Putamen (tissue), 1 donor: ENCODE measurements around the gene STING1.
"Not testable (repeated sequence)": the region's sequence is repeated elsewhere in the genome, so short reads cannot be mapped to it uniquely, and the experiment has no call there.

ENCODE experiments used
- DNase-seq: peaks from one replicate; pipeline ENCODE4 v3.0.0-alpha.2; 2016; ENCODE audit warnings: low spot score

The STING1 gene

GRCh38 chr5:139468421-139468931, 14.1 kb downstream of the STING1 start:
- DNase-seq, result peak; percentile 43

DNA sequence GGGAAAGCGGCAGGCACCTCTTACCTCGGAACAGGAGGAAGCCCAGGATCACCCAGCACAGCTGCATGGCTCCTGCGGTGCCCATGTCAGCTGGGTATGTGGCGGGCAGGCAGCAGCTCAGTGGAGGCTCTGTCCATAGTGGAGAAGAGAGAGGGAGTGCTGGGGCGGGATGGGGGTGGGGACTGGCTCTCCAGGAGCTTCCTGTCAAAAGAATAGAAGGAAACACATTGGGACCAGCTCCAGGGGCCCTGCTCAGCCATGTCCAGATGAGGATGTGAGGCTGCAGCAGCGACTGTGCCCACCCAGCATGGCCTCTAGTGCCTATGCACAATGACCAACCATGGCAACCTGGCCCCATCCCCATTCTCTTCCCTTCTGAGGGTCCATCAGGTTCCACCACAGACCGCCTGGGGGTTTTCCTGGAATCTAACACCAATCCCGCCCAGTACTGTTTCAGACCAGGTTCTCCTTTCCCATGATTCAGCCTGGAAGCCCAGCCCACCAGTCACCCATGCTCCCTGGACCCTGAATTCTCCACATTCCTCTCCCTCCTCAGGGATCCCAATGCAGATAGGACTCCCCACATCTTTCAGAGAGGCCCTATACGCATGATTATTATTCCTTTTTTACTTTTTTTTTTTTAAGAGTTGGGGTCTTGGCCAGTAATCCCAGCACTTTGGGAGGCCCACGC, 19.8 kb downstream of the STING1 start, which contains the start of gene ECSCR:
TSS of gene ECSCR (minus strand) at position 158 of the 691 bp plus-strand sequence. CDS start at position 85, 73 bp downstream.
- DNase-seq, result no peak

GRCh38 chr5:139461698-139462097, 20.9 kb downstream of the STING1 start:
- DNase-seq, result no peak

GRCh38 chr5:139461176-139461575, 21.4 kb downstream of the STING1 start:
- DNase-seq, result no peak

GRCh38 chr5:139460455-139460854, 22.1 kb downstream of the STING1 start:
- DNase-seq, result no peak

DNA sequence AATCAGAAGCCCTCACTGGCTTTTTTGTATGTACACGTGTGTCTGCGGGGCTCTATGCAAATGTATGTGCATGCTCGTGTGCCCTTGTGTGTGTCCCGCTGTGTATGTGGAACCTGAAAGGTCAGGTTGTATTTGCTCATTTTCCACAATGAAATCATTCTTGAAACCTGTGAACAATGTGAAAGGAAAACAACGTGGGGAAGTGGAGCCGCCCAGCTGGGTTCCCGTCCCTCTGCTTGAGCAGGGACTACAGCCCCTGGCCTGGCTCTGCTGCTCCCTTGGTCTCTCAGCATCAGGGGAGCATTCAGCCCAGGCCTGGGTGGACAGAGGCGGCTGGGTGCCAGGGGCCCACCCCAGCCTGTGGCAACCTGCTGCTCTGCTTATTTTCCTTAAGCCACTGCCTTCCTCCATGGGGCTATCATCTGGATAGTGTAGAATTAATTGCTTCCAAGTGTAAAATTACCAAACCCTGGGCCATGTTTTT, 23.1 kb downstream of the STING1 start:
- DNase-seq, result no peak

DNA sequence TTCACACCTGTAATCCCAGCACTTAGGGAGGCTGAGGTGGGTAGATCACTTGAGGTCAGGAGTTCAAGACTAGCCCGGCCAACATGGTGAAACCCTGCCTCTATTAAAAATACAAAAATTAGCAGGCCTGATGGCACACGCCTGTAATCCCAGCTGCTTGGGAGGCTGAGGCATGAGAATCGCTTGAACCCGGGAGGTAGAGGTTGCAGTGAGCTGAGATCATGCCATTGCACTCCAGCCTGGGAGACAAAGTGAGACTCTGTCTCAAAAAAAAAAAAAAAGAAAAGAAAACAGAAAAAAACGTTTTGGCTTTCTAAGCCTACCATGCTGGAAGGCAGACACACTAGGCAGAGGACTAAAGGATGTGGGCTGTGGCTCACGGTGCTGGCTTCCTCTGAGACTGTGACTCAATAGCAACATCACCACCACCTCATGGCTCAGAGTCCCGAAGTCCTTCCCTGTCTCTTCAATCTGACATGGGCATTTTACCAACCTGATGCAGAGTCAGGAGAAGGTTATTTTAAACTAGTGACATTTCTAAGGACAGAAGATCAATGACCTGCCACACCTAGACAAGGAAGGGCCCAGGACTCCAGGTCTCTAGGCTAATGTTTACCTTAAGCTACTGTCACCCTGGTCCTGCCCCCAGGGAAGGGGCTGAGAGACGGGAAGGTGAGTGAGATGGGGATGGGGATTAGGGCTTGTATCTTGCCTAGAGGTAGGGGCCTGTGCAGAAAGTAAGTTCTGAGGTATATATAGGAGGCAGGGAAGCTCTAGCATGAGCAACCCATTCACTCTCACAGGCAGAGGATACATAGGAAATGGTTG, 23.8 kb downstream of the STING1 start:
- no peak for DNase-seq

- DNase-seq, result no peak
Observed at GRCh38 chr5:139457653-139458306, 24.8 kb downstream of the STING1 start.

GRCh38 chr5:139457241-139457640, 25.3 kb downstream of the STING1 start:
- no peak for DNase-seq

GRCh38 chr5:139456776-139457175, 25.8 kb downstream of the STING1 start:
- DNase-seq, result no peak

- DNase-seq, result no peak
Observed at GRCh38 chr5:139454568-139455290, 27.8 kb downstream of the STING1 start.

DNA sequence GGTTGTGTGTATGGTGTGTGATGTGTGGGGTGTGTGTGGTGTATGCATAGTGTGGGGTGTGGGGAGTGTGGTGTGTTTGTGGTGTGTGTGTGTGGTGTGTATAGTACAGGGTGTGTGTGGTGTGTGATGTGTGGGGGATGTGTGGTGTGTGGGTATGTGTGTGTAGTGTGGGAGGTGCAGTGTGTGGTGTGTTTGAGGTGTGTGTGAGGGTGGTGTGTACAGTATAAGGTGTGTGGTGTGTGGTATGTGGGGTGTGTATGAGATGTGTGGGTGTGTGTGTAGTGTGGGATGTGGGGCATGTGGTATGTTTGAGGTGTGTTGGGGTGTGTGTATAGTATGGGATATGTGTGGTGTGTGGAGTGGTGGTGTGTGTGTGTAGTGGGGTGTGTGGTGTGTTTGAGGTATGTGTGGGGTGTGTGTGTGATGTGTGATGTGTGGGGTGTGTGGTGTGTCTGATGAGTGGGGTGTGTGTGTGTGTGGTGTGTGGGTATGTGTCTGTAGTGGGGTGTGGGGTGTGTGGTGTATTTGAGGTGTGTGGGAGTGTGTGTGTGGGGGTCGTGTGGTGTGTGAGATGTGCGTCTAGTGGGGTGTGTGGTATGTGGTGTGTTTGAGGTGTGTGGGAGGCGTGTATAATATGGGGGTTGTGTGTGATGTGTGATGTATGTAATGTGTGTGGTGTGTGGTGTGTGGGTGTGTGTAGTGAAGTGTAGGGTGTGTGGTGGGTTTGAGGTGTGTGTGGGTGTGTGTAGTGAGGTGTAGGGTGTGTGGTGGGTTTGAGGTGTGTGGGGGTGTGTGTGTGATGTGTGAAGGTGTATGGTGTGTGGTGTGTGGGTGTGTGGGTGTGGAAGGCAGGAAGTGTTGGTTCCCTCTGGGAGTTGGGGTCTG, 28.6 kb downstream of the STING1 start:
- DNase-seq, result no peak

DNA sequence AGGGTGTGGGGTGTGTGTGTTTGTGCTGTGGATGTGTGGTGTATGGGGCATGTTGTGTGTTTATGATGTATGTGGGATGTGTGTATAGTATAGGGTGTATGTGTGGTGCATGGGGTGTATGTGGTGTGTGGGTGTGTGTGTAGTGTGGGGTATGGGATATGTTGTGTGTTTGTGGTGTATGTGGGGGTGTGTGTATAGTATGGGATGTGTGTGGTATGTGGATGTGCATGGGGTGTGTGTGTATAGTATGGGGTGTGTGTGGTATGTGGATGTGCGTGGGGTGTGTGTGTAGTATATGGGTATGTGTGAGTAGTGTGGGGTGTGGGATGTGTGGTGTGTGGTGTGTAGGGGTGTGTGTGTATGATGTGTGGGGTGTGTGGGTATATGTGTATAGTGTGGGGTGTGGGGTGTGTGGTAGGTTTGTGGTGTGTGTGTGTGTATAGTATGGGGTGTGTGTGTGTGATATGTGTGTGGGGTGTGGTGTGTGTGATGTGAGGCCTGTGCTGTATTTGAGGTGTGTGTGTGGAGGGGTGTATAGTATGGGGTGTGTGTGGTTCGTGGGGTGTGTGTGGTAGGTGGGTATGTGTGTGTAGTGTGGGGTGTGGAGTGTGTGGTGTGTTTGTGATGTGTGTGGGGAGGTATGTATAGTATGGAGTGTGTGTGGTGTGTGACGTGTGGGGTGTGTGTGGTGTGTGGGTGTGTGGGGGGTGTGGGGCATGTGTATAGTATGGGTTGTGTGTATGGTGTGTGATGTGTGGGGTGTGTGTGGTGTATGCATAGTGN, 30.5 kb downstream of the STING1 start:
- DNase-seq, result no peak

GRCh38 chr5:139451176-139451575, 31.4 kb downstream of the STING1 start:
- no peak for DNase-seq

DNA sequence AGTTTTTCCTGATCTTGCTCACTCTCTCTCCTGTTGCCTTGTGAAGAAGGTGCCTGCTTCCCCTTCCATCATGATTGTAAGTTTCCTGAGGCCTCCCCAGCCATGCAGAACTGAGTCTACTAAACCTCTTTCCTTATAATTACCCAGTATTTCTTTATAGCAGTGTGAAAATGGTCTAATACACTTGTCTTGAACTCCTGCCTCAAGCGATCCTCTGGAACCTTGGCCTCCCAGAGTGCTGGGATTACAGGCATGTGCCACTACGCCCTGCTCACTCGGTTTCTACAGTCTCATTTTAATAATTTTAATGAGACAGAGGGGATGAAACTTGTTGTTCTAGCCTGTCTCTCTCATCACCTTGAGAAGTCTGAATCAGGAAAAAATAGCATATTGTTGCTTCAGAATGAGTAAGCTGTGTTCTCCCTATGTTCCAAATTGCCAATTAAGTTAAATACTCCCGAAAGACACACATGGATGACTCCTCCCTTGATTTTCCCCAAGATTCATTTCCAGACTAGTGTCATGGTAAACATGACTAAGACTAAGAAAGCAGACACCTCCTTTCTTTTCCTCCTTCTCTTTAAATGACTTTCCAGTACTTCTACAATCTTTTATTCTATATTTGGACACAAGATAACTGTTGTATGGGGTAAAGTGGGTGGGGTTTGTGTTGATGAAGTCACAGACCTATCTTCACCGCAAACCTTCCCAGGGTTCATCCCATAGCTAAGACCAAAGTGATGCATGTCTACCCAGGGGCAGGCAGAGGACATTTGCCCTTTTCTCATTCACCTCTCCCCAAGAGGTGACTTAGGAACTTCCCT, 35.4 kb downstream of the STING1 start:
- no peak for DNase-seq

- no peak for DNase-seq
Observed at GRCh38 chr5:139445325-139446170, 37.0 kb downstream of the STING1 start.

- no peak for DNase-seq
Observed at GRCh38 chr5:139443831-139444453, 38.6 kb downstream of the STING1 start.

- DNase-seq, result not testable (repeated sequence)
Observed at GRCh38 chr5:139440416-139440815, 42.1 kb downstream of the STING1 start.
